H1 (cell line): ENCODE measurements around the gene TBX2. TPM values are rescaled to one million over a fixed set of nuclear protein-coding genes. Genes with fewer than 3 reads are reported as not detected.

ENCODE experiments used
- CBX8 ChIP-seq: fragments of 300-800, 300-1000 bp; sonication (generic); IDR thresholded peaks from 2 replicates; pipeline ENCODE4 v1.7.1; 2016; ENCODE audit warnings: low read depth, low read length, borderline replicate concordance
- EGR1 ChIP-seq: IDR thresholded peaks from 2 replicates; pipeline ENCODE4 v1.6.1; 2011; ENCODE audit warnings: low read depth, low read length, borderline replicate concordance
- SP2 ChIP-seq: IDR thresholded peaks from 2 replicates; pipeline ENCODE4 v1.6.1; 2012; ENCODE audit warnings: mild to moderate bottlenecking, low read length, inconsistent platforms
- polyA plus RNA-seq, 7 experiments: library from polyadenylated mRNA; depleted of rRNA in 3 of 7; stranded (reverse) in 5 of 7; unstranded in 2 of 7; fragments of >200 nt in 5 of 7; fragments of 200-250 nt in 2 of 7; gene quantifications; 1 replicate in 5 of 7; 2 replicates in 1 of 7; 4 replicates in 1 of 7; pipeline versions ENCODE4 v1.2.1 to v1.2.3, GENCODE V29; 2011 to 2013; ENCODE audit warnings: missing spikeins in 2 of 7, mixed read lengths in 2 of 7
- total RNA-seq: library from RNA; stranded (reverse); fragmentation: NEBNext Ultra II Directional; extraction: Animal tissue kit (Norgen Biotek cat#: 25700); gene quantifications from 2 replicates; pipeline ENCODE4 v1.2.1, GENCODE V29; 2021
- TF ChIP-seq, protein P1 (sequence below): IDR thresholded peaks from 2 replicates; pipeline ENCODE4 v1.6.1; 2012; ENCODE audit warnings: inconsistent platforms

The TBX2 gene
- total and polyA plus RNA-seq, 2 of the 8 experiments (the other 6 are each of a cell fraction or from before 2014, with no cell fraction given): not detected

DNA sequence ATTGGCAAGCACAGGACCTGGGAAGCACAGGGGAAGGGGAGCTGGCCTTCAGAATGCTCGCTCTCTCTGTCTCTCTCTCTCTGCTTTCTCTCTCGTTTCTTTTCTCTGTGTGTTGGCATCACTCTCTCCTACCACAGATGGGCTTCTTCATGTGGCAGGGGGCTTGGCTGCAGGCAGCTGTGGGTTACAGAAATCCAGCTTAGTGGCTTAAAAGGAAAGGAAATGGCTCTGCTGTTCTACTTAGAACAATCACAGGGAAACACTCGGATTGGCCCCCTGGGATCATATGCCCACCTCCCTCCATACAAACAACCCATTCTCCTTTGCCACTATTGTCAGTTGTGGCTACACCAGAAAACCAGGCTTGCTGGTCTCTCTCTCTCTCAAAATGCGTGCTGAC lies 20.4 kb downstream of the TBX2 start (continued):
- TF ChIP-seq CBX8 (no peak), SP2 (no peak), EGR1 (no peak)
- TF ChIP-seq, protein P1, sequence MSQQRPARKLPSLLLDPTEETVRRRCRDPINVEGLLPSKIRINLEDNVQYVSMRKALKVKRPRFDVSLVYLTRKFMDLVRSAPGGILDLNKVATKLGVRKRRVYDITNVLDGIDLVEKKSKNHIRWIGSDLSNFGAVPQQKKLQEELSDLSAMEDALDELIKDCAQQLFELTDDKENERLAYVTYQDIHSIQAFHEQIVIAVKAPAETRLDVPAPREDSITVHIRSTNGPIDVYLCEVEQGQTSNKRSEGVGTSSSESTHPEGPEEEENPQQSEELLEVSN: no peak
